GM18873 (cell line): ENCODE data around the gene GPBP1L1.
"Not testable (repeated sequence)": the region's sequence is repeated elsewhere in the genome, so short reads cannot be mapped to it uniquely, and the experiment has no call there.

Experiments
- ATAC-seq: cut with Tn5 transposase; IDR thresholded peaks from one replicate; pipeline ENCODE4 v1.9.1; 2021; ENCODE audit warnings: mild to moderate bottlenecking, moderate library complexity, moderate number of reproducible peaks; ENCODE audit not compliant: unreplicated experiment, low FRiP score

Gene GPBP1L1, protein sequence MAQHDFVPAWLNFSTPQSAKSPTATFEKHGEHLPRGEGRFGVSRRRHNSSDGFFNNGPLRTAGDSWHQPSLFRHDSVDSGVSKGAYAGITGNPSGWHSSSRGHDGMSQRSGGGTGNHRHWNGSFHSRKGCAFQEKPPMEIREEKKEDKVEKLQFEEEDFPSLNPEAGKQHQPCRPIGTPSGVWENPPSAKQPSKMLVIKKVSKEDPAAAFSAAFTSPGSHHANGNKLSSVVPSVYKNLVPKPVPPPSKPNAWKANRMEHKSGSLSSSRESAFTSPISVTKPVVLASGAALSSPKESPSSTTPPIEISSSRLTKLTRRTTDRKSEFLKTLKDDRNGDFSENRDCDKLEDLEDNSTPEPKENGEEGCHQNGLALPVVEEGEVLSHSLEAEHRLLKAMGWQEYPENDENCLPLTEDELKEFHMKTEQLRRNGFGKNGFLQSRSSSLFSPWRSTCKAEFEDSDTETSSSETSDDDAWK

GRCh38 chr1:45686288-45687013 lies at the start of gene GPBP1L1:
GPBP1L1 (minus strand) TSS chr1:45686533; CDS start chr1:45659087, 27,446 bp downstream.
- peak; percentile 54 for ATAC-seq

GRCh38 chr1:45730780-45731319 lies 44.5 kb upstream of the GPBP1L1 start:
- no peak for ATAC-seq

GRCh38 chr1:45730075-45730779 lies 43.9 kb upstream of the GPBP1L1 start:
- no peak for ATAC-seq

DNA sequence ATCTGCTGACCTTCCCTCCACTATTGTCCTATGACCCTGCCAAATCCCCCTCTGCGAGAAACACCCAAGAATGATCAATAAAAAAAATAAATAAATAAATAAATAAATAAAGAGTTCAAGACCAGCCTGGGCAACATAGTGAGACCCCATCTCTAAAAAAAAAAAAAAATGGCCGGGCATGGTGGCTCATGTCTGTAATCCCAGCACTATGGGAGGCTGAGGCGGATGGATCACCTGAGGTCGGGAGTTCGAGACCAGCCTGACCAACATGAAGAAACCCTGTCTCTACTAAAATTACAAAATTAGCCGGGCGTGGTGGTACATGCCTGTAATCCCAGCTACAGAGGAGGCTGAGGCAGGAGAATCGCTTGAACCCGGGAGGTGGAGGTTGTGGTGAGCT lies 39.7 kb upstream of the GPBP1L1 start:
- not testable (repeated sequence) for ATAC-seq

- ATAC-seq, result no peak
These were observed 37.1 kb upstream of the GPBP1L1 start for GRCh38 chr1:45723248-45723930.

DNA sequence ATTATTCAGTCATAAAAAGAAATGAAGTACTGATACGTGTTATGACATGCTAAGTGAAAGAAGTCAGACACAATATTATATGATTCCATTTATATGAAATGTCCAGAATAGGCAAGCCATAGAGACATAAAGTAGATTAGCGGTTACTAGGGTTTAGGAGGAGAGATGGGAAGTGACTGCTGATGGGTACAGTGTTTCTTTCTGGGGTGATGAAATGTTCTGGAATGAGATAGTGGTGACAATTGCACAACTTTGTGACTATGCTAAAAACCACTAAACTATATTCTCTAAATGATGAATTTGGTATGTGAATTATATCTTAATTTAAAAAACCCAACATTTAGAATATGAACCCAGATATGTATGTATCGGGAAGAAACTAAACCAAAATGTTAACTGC lies 36.5 kb upstream of the GPBP1L1 start:
- ATAC-seq, result no peak

DNA sequence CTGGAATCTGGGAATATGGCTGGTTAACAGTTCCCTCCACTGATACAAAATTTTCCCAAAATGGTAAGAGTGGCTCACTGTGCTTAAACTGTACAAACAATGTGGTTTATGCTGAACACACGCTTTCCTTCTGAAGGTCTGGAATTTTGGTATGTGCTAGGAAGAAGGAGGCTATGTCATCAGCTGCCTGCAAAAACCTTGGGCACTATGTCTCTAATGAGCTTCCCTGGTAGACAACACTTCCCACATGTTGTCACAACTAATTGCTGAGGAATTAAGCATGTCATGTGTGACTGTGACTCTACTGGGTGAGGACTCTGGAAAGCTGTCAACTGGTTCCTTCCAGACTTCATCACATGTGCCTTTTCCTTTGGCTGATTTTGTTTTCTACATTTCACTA lies 34.9 kb upstream of the GPBP1L1 start:
- ATAC-seq, result no peak

GRCh38 chr1:45718289-45718688 lies 32.0 kb upstream of the GPBP1L1 start:
- no peak for ATAC-seq

DNA sequence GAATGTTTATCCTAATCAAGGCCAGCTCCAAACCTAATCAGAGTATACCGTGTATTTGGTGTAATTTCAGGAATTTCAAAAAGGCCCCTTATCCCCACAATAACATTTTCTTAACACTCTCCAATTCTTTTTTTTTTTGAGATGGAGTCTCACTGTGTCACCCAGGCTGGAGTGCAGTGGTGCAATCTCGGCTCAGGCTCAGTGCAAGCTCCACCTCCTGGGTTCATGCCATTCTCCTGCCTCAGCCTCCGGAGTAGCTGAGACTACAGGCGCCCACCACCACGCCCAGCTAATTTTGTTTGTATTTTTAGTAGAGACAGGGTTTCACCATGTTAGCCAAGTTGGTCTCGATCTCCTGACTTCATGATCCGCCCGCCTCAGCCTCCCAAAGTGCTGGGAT lies 31.1 kb upstream of the GPBP1L1 start:
- not testable (repeated sequence) for ATAC-seq

DNA sequence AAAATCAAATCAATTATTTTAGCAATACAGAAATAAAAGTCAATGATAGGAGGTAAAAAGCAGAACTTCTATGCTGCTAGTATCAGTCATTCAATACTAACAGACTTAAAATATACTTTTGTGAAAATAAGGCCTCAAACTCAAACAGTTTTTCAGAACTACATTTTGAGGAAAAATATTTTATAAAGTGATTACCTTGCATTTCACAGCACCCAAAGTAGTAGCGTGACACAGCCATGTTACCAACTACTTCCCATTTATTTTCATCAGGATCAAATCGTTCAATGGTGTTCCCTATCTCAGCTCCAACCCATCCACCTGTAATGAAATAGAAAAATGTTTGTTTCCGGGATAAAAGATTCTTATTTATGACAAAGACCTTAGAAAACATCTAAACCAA lies 30.4 kb upstream of the GPBP1L1 start:
- ATAC-seq, result no peak

DNA sequence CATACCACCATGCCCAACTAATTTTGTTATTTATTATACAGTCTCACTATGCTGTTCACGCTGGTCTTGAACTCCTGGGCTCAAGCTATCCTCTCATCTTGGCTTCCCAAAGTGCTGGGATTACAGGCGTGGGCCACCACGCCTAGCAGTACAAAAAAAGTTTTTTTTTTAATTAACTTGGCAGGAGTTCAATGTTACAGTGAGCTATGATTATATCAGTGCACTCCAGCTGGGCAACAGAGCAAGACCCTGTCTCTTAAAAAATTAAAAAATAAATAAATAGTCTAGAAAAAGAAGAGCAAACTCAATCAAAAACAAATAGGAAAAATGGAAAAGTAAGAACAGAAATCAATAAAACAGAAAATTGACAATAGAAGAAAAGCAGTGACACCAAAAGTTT lies 27.4 kb upstream of the GPBP1L1 start:
- ATAC-seq, result no peak

- no peak for ATAC-seq
These were observed 18.3 kb upstream of the GPBP1L1 start for GRCh38 chr1:45704637-45705036.

GRCh38 chr1:45694823-45695222 lies 8.5 kb upstream of the GPBP1L1 start:
- no peak for ATAC-seq

DNA sequence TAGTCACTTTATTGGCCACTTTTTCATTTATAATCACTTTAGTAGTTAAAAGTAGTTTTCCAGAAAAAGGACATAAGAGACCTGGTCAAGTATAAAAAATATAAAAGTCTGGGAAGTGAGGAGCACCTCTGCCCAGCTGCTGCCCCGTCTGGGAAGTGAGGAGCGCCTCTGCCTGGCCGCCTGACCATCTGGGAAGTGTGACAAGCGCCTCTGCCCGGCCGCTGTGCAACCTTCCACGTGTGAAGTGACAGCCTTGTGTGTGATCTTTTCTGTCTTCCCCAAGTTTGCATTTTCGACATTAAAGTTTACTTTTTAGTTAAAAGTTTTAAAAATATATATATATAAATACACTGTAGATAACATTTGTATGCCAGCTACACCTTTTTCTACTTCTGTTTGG lies 7.5 kb upstream of the GPBP1L1 start:
- ATAC-seq, result not testable (repeated sequence)

- ATAC-seq, result no peak
These were observed 1.7 kb upstream of the GPBP1L1 start, which contains the start of gene TMEM69 for GRCh38 chr1:45687754-45688740. TMEM69 (plus strand) TSS chr1:45688181; CDS start chr1:45691069, 2,888 bp downstream.

DNA sequence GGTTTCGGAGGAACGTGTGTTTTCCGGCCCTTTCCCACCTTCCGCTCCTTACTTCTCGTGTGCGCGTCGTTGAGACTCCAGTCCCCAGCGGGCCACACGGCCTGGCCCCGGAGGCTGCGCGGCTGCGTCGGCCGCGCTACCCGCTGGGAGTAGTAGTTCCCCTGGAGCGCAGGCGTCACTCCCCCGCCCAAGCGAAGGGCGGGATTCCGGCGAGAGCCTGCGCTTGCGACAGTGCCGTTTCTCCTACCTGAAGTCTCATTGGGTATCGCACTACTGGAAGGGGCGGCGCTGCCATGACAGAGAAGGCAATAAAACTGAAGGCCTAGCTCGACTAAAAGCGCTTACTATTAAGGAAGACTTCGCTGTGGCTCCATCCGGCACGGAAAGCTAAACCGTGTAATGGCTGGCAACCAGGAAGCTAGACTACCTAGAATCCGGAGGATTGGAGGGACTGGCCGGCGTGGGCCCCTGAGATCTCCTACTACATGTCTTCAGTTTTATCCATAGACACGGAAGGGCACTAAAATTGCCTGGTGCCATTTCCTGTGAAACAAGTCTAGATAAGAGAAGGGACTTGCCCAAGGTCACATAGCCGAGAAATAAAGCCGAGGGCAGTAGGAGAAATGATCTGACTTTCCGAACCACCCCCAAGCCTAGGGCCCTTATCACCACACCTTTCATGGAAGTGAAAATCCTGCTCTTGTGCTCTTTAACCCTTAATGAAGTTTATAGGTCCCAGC lies 851 bp upstream of the GPBP1L1 start:
- ATAC-seq, result peak; percentile 55

DNA sequence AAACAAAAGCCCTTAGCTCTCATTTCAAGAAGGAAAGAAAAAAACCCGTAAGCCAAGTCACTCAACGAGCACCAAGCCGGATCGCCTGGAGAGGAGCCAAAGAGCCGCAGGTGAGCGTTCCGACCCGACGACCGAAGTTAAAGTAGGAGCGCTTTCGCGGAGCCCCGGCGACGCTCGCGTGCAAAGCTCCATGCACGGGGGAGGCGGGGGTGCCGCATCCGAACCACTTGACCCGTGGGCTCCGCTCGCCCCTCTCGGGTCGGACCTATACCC lies 382 bp downstream of the GPBP1L1 start:
- ATAC-seq, result peak; percentile 10

GRCh38 chr1:45685308-45686014 lies 872 bp downstream of the GPBP1L1 start:
- no peak for ATAC-seq
